IMR-90 (cell line): ENCODE data around the gene PSMA8. TPM values are rescaled to one million over a fixed set of nuclear protein-coding genes. Genes with fewer than 3 reads are reported as not detected.

Experiments used
- ATAC-seq: fragments of 200-7000 bp; cut with Tn5 transposase; 2 replicates; pipeline ENCODE4 v1.9.1; 2020; ENCODE audit warnings: low read depth, mild to moderate bottlenecking, moderate library complexity
- BruUV-seq: library from RNA; stranded (reverse); fragments of 400-500 nt; replicated peaks from 2 replicates; lab custom pipeline; 2021; lab: Mats Ljungman, UMichigan
- CTCF ChIA-PET: fragments of 300-600 bp; formaldehyde crosslinking; extraction: SDS; loops from one replicate; lab custom pipeline; 2021; ENCODE audit warnings: antibody characterized with exemption; lab: Yijun Ruan, JAX
- POLR2A ChIA-PET: fragments of 300-600 bp; sonication (Branson Sonifier 250); formaldehyde crosslinking; loops from one replicate; lab custom pipeline; 2022; ENCODE audit warnings: antibody characterized with exemption; ENCODE audit not compliant: unreplicated experiment; lab: Charles Lee
- DNase-seq: peaks from one replicate; pipeline ENCODE4 v3.0.0; 2013
- H2AFZ ChIP-seq: replicated peaks from 2 replicates; pipeline ENCODE3; 2013; ENCODE audit warnings: low read length, mild to moderate bottlenecking; ENCODE audit not compliant: poor library complexity
- H2AK5ac ChIP-seq: 2 replicates; pipeline ENCODE4 v1.6.1; 2013; ENCODE audit warnings: low read depth, low read length, inconsistent platforms
- H2AK9ac ChIP-seq: replicated peaks from 2 replicates; pipeline ENCODE3; 2013; ENCODE audit warnings: mild to moderate bottlenecking, low read depth, low read length, moderate library complexity; ENCODE audit not compliant: poor library complexity
- H2BK120ac ChIP-seq: 2 replicates; pipeline ENCODE4 v1.6.1; 2013; ENCODE audit warnings: low read depth, low read length, inconsistent platforms
- H2BK15ac ChIP-seq: 3 replicates; pipeline ENCODE4 v1.6.1; 2013; ENCODE audit warnings: low read depth, low read length, inconsistent platforms
- H2BK20ac ChIP-seq: 2 replicates; pipeline ENCODE4 v1.6.1; 2013; ENCODE audit warnings: low read depth, mild to moderate bottlenecking, inconsistent platforms, low read length, moderate library complexity
- H2BK5ac ChIP-seq: 2 replicates; pipeline ENCODE4 v1.6.1; 2013; ENCODE audit warnings: mild to moderate bottlenecking, low read depth, low read length, inconsistent platforms; ENCODE audit not compliant: poor library complexity, severe bottlenecking
- H3K14ac ChIP-seq: replicated peaks from 2 replicates; pipeline ENCODE4 v1.6.1; 2013; ENCODE audit warnings: low read depth, low read length, inconsistent platforms
- H3K18ac ChIP-seq: 2 replicates; pipeline ENCODE4 v1.6.1; 2013; ENCODE audit warnings: low read depth, low read length, control low read depth
- H3K23ac ChIP-seq: 2 replicates; pipeline ENCODE4 v1.6.1; 2013; ENCODE audit warnings: low read depth, low read length, inconsistent platforms
- H3K27ac ChIP-seq: 2 replicates; pipeline ENCODE4 v1.5.1; 2013; ENCODE audit warnings: mild to moderate bottlenecking, control low read depth, low read length; ENCODE audit not compliant: insufficient read depth
- H3K27me3 ChIP-seq: 2 replicates; pipeline ENCODE4 v1.6.1; 2013; ENCODE audit warnings: low read length; ENCODE audit not compliant: control insufficient read depth, insufficient read depth
- H3K36me3 ChIP-seq: 2 replicates; pipeline ENCODE4 v1.6.1; 2013; ENCODE audit warnings: low read length, mixed read lengths; ENCODE audit not compliant: control insufficient read depth, insufficient read depth
- H3K4ac ChIP-seq: 2 replicates; pipeline ENCODE4 v1.6.1; 2013; ENCODE audit warnings: low read depth, low read length, inconsistent platforms
- H3K4me1 ChIP-seq: 2 replicates; pipeline ENCODE4 v1.6.1; 2013; ENCODE audit warnings: low read length, mixed read lengths; ENCODE audit not compliant: control insufficient read depth, insufficient read depth
- H3K4me2 ChIP-seq: 2 replicates; pipeline ENCODE4 v1.6.1; 2013; ENCODE audit warnings: low read depth, mild to moderate bottlenecking, control low read depth, low read length, moderate library complexity
- H3K4me3 ChIP-seq: 2 replicates; pipeline ENCODE4 v1.5.1; 2013; ENCODE audit warnings: low read depth, mild to moderate bottlenecking, control low read depth, low read length, moderate library complexity; ENCODE audit not compliant: insufficient read depth
- H3K56ac ChIP-seq: 2 replicates; pipeline ENCODE4 v1.6.1; 2013; ENCODE audit warnings: low read length, inconsistent platforms; ENCODE audit not compliant: insufficient read depth; ENCODE audit errors: extremely low read depth
- H3K79me1 ChIP-seq, 2 experiments: 2 replicates each; pipeline ENCODE4 v1.6.1; 2013; ENCODE audit warnings: low read length in 2 of 2, inconsistent platforms in 1 of 2, low read depth in 1 of 2
- H3K9ac ChIP-seq: 2 replicates; pipeline ENCODE4 v1.6.1; 2013; ENCODE audit warnings: low read depth, low read length, control low read depth
- H3K9me1 ChIP-seq: 2 replicates; pipeline ENCODE4 v1.6.1; 2013; ENCODE audit warnings: low read length, inconsistent platforms; ENCODE audit not compliant: insufficient read depth
- H3K9me3 ChIP-seq: 2 replicates; pipeline ENCODE4 v1.6.1; 2013; ENCODE audit warnings: low read length; ENCODE audit not compliant: control insufficient read depth, insufficient read depth
- H4K20me1 ChIP-seq: 2 replicates; pipeline ENCODE4 v1.6.1; 2013; ENCODE audit warnings: low read length, inconsistent platforms; ENCODE audit not compliant: insufficient read depth
- H4K5ac ChIP-seq: 2 replicates; pipeline ENCODE4 v1.6.1; 2013; ENCODE audit warnings: mild to moderate bottlenecking, low read depth, low read length, control low read depth
- H4K8ac ChIP-seq, 2 experiments: 2 replicates each; pipeline ENCODE4 v1.6.1; 2013; ENCODE audit warnings: low read depth in 2 of 2, low read length in 2 of 2, control low read depth in 1 of 2, inconsistent platforms in 1 of 2
- H4K91ac ChIP-seq: 2 replicates; pipeline ENCODE4 v1.6.1; 2013; ENCODE audit warnings: low read depth, low read length, inconsistent platforms; ENCODE audit not compliant: insufficient read depth
- BHLHE40 ChIP-seq: fragments of 150-350 bp; IDR thresholded peaks from 2 replicates; pipeline ENCODE4 v1.6.1; 2016; ENCODE audit warnings: mild to moderate bottlenecking, low read depth, low read length
- CEBPB ChIP-seq: IDR thresholded peaks from 2 replicates; pipeline ENCODE4 v1.6.1; 2012; ENCODE audit warnings: low read depth, low read length, improper control_type of control experiment
- CHD1 ChIP-seq: IDR thresholded peaks from 2 replicates; pipeline ENCODE4 v1.6.1; 2012; ENCODE audit warnings: low read depth, low read length, improper control_type of control experiment
- ELK1 ChIP-seq: fragments of 150-350 bp; IDR thresholded peaks from 2 replicates; pipeline ENCODE4 v1.6.1; 2016; ENCODE audit warnings: low read depth, mild to moderate bottlenecking, low read length, moderate library complexity, borderline replicate concordance
- FOS ChIP-seq: fragments of 150-350 bp; IDR thresholded peaks from 2 replicates; pipeline ENCODE4 v1.6.1; 2016; ENCODE audit warnings: low read depth, low read length
- MAFK ChIP-seq: IDR thresholded peaks from 2 replicates; pipeline ENCODE4 v1.6.1; 2012; ENCODE audit warnings: low read depth, low read length, improper control_type of control experiment
- NFE2L2 ChIP-seq: fragments of 150-350 bp; IDR thresholded peaks from 2 replicates; pipeline ENCODE4 v1.6.1; 2016; ENCODE audit warnings: low read depth, mild to moderate bottlenecking, low read length
- POLR2A ChIP-seq: IDR thresholded peaks from 2 replicates; pipeline ENCODE4 v1.6.1; 2012; ENCODE audit warnings: mild to moderate bottlenecking, low read depth, low read length
- RCOR1 ChIP-seq: IDR thresholded peaks from 2 replicates; pipeline ENCODE4 v1.6.1; 2012; ENCODE audit warnings: mild to moderate bottlenecking, low read length, improper control_type of control experiment; ENCODE audit not compliant: insufficient replicate concordance
- RFX5 ChIP-seq: IDR thresholded peaks from 2 replicates; pipeline ENCODE4 v1.8.0; 2012; ENCODE audit warnings: low read depth, mild to moderate bottlenecking, low read length, moderate library complexity
- WGBS, 2 experiments: methylation state at CpG; one replicate each; pipeline versions ENCODE4 v1.1.5 to v1.1.7; 2013; ENCODE audit warnings: missing lambda C conversion rate in 2 of 2; ENCODE audit not compliant: insufficient read length in 1 of 2; ENCODE audit errors: extremely low coverage in 2 of 2; 5-methylcytosine and 5-hydroxymethylcytosine counted together
- dilution Hi-C: fragments of 300-500 bp; cut with HindIII; formaldehyde crosslinking; loops from one replicate; pipeline ENCODE4 v1.14.3; 2018; ENCODE audit warnings: low sequenced_read_pairs; ENCODE audit not compliant: unreplicated experiment
- in situ Hi-C: fragments of 300-500 bp; cut with MboI; formaldehyde crosslinking; loops from 3 replicates; pipeline ENCODE4 v1.14.3; 2019; ENCODE audit warnings: low sequenced_read_pairs, inconsistent platforms, mixed read lengths
- intact Hi-C: fragments of 100-400 bp; cut with micrococcal nuclease; formaldehyde crosslinking; loops from 2 replicates; pipeline ENCODE4 v1.10.0; 2022
- polyA plus RNA-seq, 3 experiments: library from polyadenylated mRNA; depleted of rRNA; stranded (reverse); fragments of >200 nt; gene quantifications; 2 replicates each; pipeline ENCODE4 v1.2.3, GENCODE V29; 2012; ENCODE audit warnings: low replicate concordance in 1 of 3
- total RNA-seq: library from RNA; depleted of rRNA; stranded (reverse); fragments of >200 nt; gene quantifications from 2 replicates; pipeline ENCODE4 v1.2.3, GENCODE V29; 2012

Gene PSMA8
- total and polyA plus RNA-seq, 2 of the 4 experiments (the other 2 are of a cell fraction), result not detected

GRCh38 chr18:26085056-26085455 lies 48.6 kb upstream of the PSMA8 start:
- Histone ChIP-seq H3K18ac (no peak overlapping the region), H2AK5ac (no peak overlapping the region), H3K4me1 (no peaks in the 10 kb centered on the region), H2BK120ac (no peak overlapping the region), H3K4me2 (no peak overlapping the region), H3K27ac (no peak overlapping the region), H3K14ac (no peak overlapping the region), H4K20me1 (peaks cover 16% of the 10 kb centered on the region), H3K79me1 (peaks cover 9 to 45% of the 10 kb centered on the region in 2 experiments), H3K23ac (no peak overlapping the region), H3K4me3 (no peak overlapping the region), H2BK5ac (no peak overlapping the region), H3K9ac (no peak overlapping the region), H3K4ac (no peak overlapping the region), H4K5ac (no peak overlapping the region), H3K9me3 (no peaks in the 10 kb centered on the region), H3K27me3 (no peaks in the 10 kb centered on the region), H2BK20ac (no peak overlapping the region), H4K8ac (no peak overlapping the region), H3K9me1 (peaks cover 5% of the 10 kb centered on the region; the same call in 1 of the 2 replicates), H4K91ac (no peak overlapping the region), H2BK15ac (no peak overlapping the region), H2AFZ (no peak overlapping the region), H3K36me3 (peaks cover 12% of the 10 kb centered on the region), H3K56ac (no peak overlapping the region), H2AK9ac (no peak overlapping the region)
- no TSS peak for BruUV-seq
- WGBS, 2 experiments, result no CpG with 5 or more reads among the region's 5 CpGs
- in situ Hi-C loops, result no loop called here
- intact Hi-C loops, result no loop called here
- ATAC-seq (no peak), DNase-seq (no peak)
- ChIA-PET CTCF (no interaction called here), POLR2A (no interaction called here)
- dilution Hi-C loops, result no loop called here
- TF ChIP-seq RCOR1 (no peak), FOS (no peak), POLR2A (no peak), MAFK (no peak), CHD1 (no peak), BHLHE40 (no peak), RFX5 (no peak), CEBPB (no peak), NFE2L2 (no peak), ELK1 (no peak)
